AG04450 (cell line): ENCODE results near the gene LAS1L. TPM values are rescaled to one million over a fixed set of nuclear protein-coding genes. Genes with fewer than 3 reads are reported as not detected.

Experiments
- CTCF ChIA-PET: fragments of 300-600, 350-600 bp; formaldehyde crosslinking; extraction: SDS; loops from one replicate; lab custom pipeline; 2022; ENCODE audit warnings: antibody characterized with exemption, inconsistent platforms; lab: Charles Lee
- POLR2A ChIA-PET: fragments of 350-600 bp; formaldehyde crosslinking; extraction: SDS; loops from one replicate; lab custom pipeline; 2021; ENCODE audit warnings: antibody characterized with exemption, inconsistent platforms; lab: Yijun Ruan, JAX
- DNase-seq: peaks from one replicate; pipeline ENCODE4 v3.0.0-alpha.2; 2011; ENCODE audit warnings: low read depth, low spot score
- H3K27ac ChIP-seq: one replicate; pipeline ENCODE4 v1.5.1; 2012; ENCODE audit warnings: low read depth, low read length, control low read depth
- H3K27me3 ChIP-seq: one replicate; pipeline ENCODE4 v1.6.0; 2012; ENCODE audit warnings: low read length; ENCODE audit not compliant: control insufficient read depth, insufficient read depth
- H3K4me3 ChIP-seq: 2 replicates; pipeline ENCODE4 v1.5.1; 2011; ENCODE audit warnings: mild to moderate bottlenecking, low read depth, low read length, control low read depth
- H3K9me3 ChIP-seq: 2 replicates; pipeline ENCODE4 v1.5.1; 2012; ENCODE audit warnings: low read length; ENCODE audit not compliant: control insufficient read depth, insufficient read depth
- polyA plus RNA-seq: library from polyadenylated mRNA; depleted of rRNA; stranded (reverse); fragments of >200 nt; gene quantifications from 2 replicates; pipeline ENCODE4 v1.2.3, GENCODE V29; 2011
- TF ChIP-seq, protein P1 (sequence below): IDR thresholded peaks from 2 replicates; pipeline ENCODE4 v1.5.1; 2011; ENCODE audit warnings: low read depth, low read length, control low read depth, inconsistent platforms

Gene LAS1L
- polyA plus RNA-seq, 1 experiment = 17.9 TPM

DNA sequence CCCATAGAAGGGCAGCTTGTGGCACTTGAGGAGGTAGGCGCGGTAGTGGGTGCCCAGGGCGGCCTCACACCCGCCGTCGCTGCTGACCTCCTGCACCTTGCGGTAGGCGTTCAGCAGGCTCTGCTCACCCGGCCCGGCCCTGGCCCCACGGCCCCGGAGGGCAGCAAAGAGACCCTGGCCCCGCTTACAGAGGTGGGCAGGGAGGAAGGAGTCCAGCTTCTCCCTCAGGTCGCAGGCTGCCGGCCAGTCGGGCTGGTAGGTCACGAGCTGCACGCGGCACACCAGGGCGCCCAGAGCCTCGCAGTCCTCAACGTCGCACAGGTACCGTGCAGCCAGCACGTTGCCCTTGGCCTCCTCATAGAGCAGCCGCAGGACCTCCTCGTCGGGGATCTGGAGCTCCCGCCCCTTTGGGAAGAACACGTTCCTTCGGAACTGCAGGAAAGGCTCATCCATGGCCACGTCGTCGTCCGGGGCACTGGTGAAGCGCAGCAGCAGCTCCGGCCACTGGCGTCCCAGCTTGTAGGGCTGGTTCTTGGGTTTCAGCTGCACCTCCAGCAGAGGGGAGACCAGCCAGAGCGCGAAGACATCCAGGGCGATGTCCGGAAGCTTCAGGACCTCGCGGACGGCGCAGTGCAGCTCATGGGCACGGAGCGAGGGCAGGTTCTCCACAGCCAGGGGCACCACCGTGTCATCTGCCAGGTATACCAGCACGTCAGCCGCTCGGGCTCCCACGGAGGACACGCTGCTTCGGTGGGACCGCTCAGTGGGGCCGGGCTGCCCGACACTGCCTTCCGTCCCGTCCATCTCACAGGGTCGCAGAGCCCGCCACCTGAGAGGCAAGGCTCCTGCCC, 17.1 kb upstream of the LAS1L start:
- Histone ChIP-seq H3K9me3 (no peaks in the 10 kb centered on the region; the same call in 1 of the 2 replicates), H3K27me3 (no peaks in the 10 kb centered on the region), H3K4me3 (no peak overlapping the region), H3K27ac (no peak overlapping the region)
- POLR2A ChIA-PET = no interaction called here
- TF ChIP-seq, protein P1, sequence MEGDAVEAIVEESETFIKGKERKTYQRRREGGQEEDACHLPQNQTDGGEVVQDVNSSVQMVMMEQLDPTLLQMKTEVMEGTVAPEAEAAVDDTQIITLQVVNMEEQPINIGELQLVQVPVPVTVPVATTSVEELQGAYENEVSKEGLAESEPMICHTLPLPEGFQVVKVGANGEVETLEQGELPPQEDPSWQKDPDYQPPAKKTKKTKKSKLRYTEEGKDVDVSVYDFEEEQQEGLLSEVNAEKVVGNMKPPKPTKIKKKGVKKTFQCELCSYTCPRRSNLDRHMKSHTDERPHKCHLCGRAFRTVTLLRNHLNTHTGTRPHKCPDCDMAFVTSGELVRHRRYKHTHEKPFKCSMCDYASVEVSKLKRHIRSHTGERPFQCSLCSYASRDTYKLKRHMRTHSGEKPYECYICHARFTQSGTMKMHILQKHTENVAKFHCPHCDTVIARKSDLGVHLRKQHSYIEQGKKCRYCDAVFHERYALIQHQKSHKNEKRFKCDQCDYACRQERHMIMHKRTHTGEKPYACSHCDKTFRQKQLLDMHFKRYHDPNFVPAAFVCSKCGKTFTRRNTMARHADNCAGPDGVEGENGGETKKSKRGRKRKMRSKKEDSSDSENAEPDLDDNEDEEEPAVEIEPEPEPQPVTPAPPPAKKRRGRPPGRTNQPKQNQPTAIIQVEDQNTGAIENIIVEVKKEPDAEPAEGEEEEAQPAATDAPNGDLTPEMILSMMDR = no peak
- CTCF ChIA-PET = no interaction called here
- DNase-seq = no peak

DNA sequence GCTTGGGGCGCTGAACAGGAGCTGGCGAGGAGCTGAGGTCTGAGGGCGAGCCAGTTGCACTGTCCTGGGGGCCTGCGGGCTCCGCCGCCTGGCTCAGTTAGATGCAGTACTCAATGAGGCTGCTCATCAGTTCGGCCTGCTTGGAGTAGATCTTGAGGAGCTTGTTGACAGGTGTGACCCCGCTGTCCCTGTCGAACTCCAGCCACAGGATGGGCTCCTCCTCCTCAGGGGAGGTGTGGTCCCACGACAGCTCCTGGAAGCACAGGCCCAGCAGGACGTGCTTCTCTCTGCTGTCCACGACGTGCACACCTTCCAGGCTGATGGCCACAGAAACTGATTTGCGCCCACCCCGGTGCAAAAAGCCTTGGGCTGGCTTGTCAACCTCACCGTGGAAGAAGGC, 16.5 kb upstream of the LAS1L start:
- H3K4me3 ChIP-seq = no peak overlapping the region
- H3K9me3 ChIP-seq = no peaks in the 10 kb centered on the region; the same call in 1 of the 2 replicates
- no peaks in the 10 kb centered on the region for H3K27me3 ChIP-seq
- H3K27ac ChIP-seq = no peak overlapping the region
- DNase-seq = no peak
- TF ChIP-seq, protein P1 = no peak
- ChIA-PET CTCF (no interaction called here), POLR2A (no interaction called here)

DNA sequence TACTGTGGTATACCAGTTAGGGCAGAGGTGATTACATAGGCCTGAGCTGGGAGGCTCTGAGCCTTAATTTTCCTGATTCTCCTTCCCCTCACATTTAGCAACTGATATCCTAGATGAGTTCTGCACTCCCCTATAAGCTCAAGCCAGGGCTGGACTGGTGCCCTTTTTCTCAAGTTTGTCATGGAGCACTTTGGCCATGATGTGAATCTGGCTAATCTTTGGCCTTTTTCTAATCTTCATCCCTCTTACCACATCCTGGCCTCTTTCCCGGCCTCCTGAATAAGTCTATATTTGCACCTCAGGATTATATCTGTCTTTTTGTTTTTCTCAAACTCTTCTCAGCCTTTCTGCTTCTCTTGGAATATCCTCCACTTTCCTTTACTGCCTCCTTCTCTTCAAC, 10.9 kb upstream of the LAS1L start:
- POLR2A ChIA-PET = no interaction called here
- DNase-seq = no peak
- H3K27me3 ChIP-seq = peaks cover 2% of the 10 kb centered on the region
- no peak overlapping the region for H3K27ac ChIP-seq
- TF ChIP-seq, protein P1 = no peak
- no peaks in the 10 kb centered on the region for H3K9me3 ChIP-seq
- H3K4me3 ChIP-seq = no peak overlapping the region
- CTCF ChIA-PET = no interaction called here

DNA sequence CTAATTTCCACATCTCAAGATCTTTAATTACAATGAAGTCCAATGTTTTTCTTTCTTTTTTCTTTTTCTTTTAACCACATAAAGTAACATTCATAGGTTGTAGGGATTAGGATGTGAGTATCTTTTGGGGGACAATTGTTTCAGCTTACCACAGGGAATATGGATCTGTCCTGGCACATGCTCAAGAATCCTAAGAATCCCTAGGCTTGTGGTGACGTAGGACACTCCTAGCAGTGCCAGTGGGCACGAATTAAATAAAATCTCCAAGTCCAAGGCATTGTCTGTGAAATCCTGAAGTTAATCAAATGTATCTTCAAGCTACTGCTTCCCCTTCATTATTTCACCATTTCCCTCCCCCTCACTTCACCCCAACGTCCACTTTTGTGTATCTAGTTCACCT, 2.6 kb upstream of the LAS1L start:
- no peak for DNase-seq
- TF ChIP-seq, protein P1 = no peak
- H3K4me3 ChIP-seq = no peak overlapping the region
- H3K9me3 ChIP-seq = no peaks in the 10 kb centered on the region
- H3K27me3 ChIP-seq = no peaks in the 10 kb centered on the region
- CTCF ChIA-PET = no interaction called here
- H3K27ac ChIP-seq = no peak overlapping the region
- POLR2A ChIA-PET = no interaction called here

DNA sequence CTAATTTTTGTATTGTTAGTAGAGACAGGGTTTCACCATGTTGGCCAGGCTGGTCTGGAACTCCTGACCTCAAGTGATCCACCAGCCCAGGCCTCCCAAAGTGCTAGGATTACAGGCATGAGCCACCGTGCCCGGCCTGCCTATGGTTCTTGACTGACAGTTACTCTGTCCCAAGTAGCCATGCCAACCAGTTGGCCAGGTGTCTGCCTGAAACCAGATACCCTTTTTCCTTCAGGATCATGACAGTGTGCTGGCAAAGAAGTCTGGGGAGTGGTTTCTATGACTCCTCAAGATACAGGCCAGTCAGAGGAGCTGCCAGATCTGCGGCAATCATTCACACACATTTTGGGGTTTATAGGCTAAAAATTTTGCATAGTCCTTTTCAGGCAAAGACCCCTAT, 1.7 kb upstream of the LAS1L start:
- no peaks in the 10 kb centered on the region for H3K27me3 ChIP-seq
- no peak for DNase-seq
- ChIA-PET CTCF (no interaction called here), POLR2A (no interaction called here)
- H3K27ac ChIP-seq = no peak overlapping the region
- TF ChIP-seq, protein P1 = no peak
- no peak overlapping the region for H3K4me3 ChIP-seq
- no peaks in the 10 kb centered on the region for H3K9me3 ChIP-seq
